ENCODE measurements around the gene CKS1B.

The CKS1B gene

GRCh38 chr1:154960446-154961136 is 13.9 kb upstream of the CKS1B start:
- Histone ChIP-seq H3K36me3 (ENCODE audit: low read depth) (peaks cover 42% of the 10 kb centered on the region), H3K4me1 (ENCODE audit: insufficient read depth, poor library complexity, severe bottlenecking) (peaks cover 11% of the 10 kb centered on the region), H3K27ac (ENCODE audit: poor library complexity, severe bottlenecking) (peak overlapping the region; percentile 99), H3K27me3 (ENCODE audit: insufficient read depth, poor library complexity, severe bottlenecking) (no peaks in the 10 kb centered on the region), H3K4me3 (ENCODE audit: severe bottlenecking) (peak overlapping the region; percentile 86), H3K9me3 (ENCODE audit: severe bottlenecking) (no peaks in the 10 kb centered on the region)
- no peak for TF ChIP-seq CTCF (IDR thresholded peaks at IDR 0.05; ENCODE audit: poor library complexity, severe bottlenecking)
- ATAC-seq (ENCODE audit: low read depth) (no peak), DNase-seq (ENCODE audit: low spot score) (no peak)

GRCh38 chr1:154961207-154962155 is 13.0 kb upstream of the CKS1B start, which contains the start of gene PYGO2:
TSS of gene PYGO2 (minus strand) at chr1:154961782. CDS start at chr1:154961576, 206 bp downstream.
- DNase-seq (ENCODE audit: low spot score), result peak; percentile 86
- peaks cover 10% of the 10 kb centered on the region for H3K4me1 ChIP-seq (ENCODE audit: insufficient read depth, poor library complexity, severe bottlenecking)
- peak within 1 kb of the TSS; percentile 99 for H3K27ac ChIP-seq (ENCODE audit: poor library complexity, severe bottlenecking)
- H3K9me3 ChIP-seq (ENCODE audit: severe bottlenecking), result no peaks in the 10 kb centered on the region
- no peaks in the 10 kb centered on the region for H3K27me3 ChIP-seq (ENCODE audit: insufficient read depth, poor library complexity, severe bottlenecking)
- peaks cover 51% of the 10 kb centered on the region for H3K36me3 ChIP-seq (ENCODE audit: low read depth)
- TF ChIP-seq CTCF (IDR thresholded peaks at IDR 0.05; ENCODE audit: poor library complexity, severe bottlenecking), result peak; percentile 80
- ATAC-seq (ENCODE audit: low read depth), result peak; percentile 83
- peak within 1 kb of the TSS; percentile 86 for H3K4me3 ChIP-seq (ENCODE audit: severe bottlenecking)

GRCh38 chr1:154962156-154962749 is 12.2 kb upstream of the CKS1B start:
- H3K4me3 ChIP-seq (ENCODE audit: severe bottlenecking), result peak overlapping the region; percentile 86
- TF ChIP-seq CTCF (IDR thresholded peaks at IDR 0.05; ENCODE audit: poor library complexity, severe bottlenecking), result peak; percentile 57
- H3K9me3 ChIP-seq (ENCODE audit: severe bottlenecking), result no peaks in the 10 kb centered on the region
- peaks cover 58% of the 10 kb centered on the region for H3K36me3 ChIP-seq (ENCODE audit: low read depth)
- peak; percentile 13 for ATAC-seq (ENCODE audit: low read depth)
- H3K27ac ChIP-seq (ENCODE audit: poor library complexity, severe bottlenecking), result peak overlapping the region; percentile 99
- H3K27me3 ChIP-seq (ENCODE audit: insufficient read depth, poor library complexity, severe bottlenecking), result no peaks in the 10 kb centered on the region
- H3K4me1 ChIP-seq (ENCODE audit: insufficient read depth, poor library complexity, severe bottlenecking), result peaks cover 8% of the 10 kb centered on the region
- no peak for DNase-seq (ENCODE audit: low spot score)

GRCh38 chr1:154962795-154963330 is 11.6 kb upstream of the CKS1B start:
- DNase-seq (ENCODE audit: low spot score), result no peak
- Histone ChIP-seq H3K4me3 (ENCODE audit: severe bottlenecking) (peak overlapping the region; percentile 86), H3K9me3 (ENCODE audit: severe bottlenecking) (no peaks in the 10 kb centered on the region), H3K4me1 (ENCODE audit: insufficient read depth, poor library complexity, severe bottlenecking) (peaks cover 14% of the 10 kb centered on the region), H3K36me3 (ENCODE audit: low read depth) (peaks cover 65% of the 10 kb centered on the region), H3K27ac (ENCODE audit: poor library complexity, severe bottlenecking) (peak overlapping the region; percentile 99), H3K27me3 (ENCODE audit: insufficient read depth, poor library complexity, severe bottlenecking) (no peaks in the 10 kb centered on the region)
- no peak for ATAC-seq (ENCODE audit: low read depth)
- no peak for TF ChIP-seq CTCF (IDR thresholded peaks at IDR 0.05; ENCODE audit: poor library complexity, severe bottlenecking)

Measured in RWPE2 (cell line).